GM11168 (cell line): ENCODE measurements around the gene ST7.
"Not testable (repeated sequence)": the region's sequence is repeated elsewhere in the genome, so short reads cannot be mapped to it uniquely, and the experiment has no call there.

Experiments
- in situ Hi-C: fragments of 300-500 bp; cut with MboI; formaldehyde crosslinking; loops from one replicate; pipeline ENCODE4 v1.12.0; 2022; ENCODE audit warnings: low sequenced_read_pairs; ENCODE audit not compliant: unreplicated experiment

Gene ST7

GRCh38 chr7:116971153-116971552 is 17.9 kb downstream of the ST7 start:
- in situ Hi-C loops, result not testable (repeated sequence)

GRCh38 chr7:116971869-116972268 is 18.6 kb downstream of the ST7 start:
- in situ Hi-C loops, result no loop called here

- in situ Hi-C loops, result not testable (repeated sequence)
These were observed 21.7 kb downstream of the ST7 start for GRCh38 chr7:116975024-116975423.

GRCh38 chr7:116977172-116977571 is 23.9 kb downstream of the ST7 start:
- in situ Hi-C loops, result no loop called here

- in situ Hi-C loops, result no loop called here
These were observed 24.7 kb downstream of the ST7 start for GRCh38 chr7:116978006-116978405.

GRCh38 chr7:116979430-116979829 is 26.1 kb downstream of the ST7 start:
- in situ Hi-C loops, result no loop called here

GRCh38 chr7:116980354-116980753 is 27.1 kb downstream of the ST7 start:
- in situ Hi-C loops, result loop anchor here (10.0 kb wide), 1 partner anchor 144 kb away; no protein-coding TSS in a partner anchor

GRCh38 chr7:116981939-116982338 is 28.6 kb downstream of the ST7 start:
- in situ Hi-C loops, result loop anchor here (10.0 kb wide), 1 partner anchor 143 kb away; no protein-coding TSS in a partner anchor

- in situ Hi-C loops, result loop anchor here (10.0 kb wide), 1 partner anchor 140 kb away; no protein-coding TSS in a partner anchor
These were observed 31.2 kb downstream of the ST7 start for GRCh38 chr7:116984511-116984910.

- in situ Hi-C loops, result loop anchor here (10.0 kb wide), 1 partner anchor 140 kb away; no protein-coding TSS in a partner anchor
These were observed 31.6 kb downstream of the ST7 start for GRCh38 chr7:116984917-116985316.

- in situ Hi-C loops, result loop anchor here (10.0 kb wide), 1 partner anchor 139 kb away; no protein-coding TSS in a partner anchor
These were observed 32.3 kb downstream of the ST7 start for GRCh38 chr7:116985575-116985974.

GRCh38 chr7:116986611-116987565 is 33.6 kb downstream of the ST7 start:
- in situ Hi-C loops, result loop anchor here (10.0 kb wide), 1 partner anchor 138 kb away; no protein-coding TSS in a partner anchor

- in situ Hi-C loops, result loop anchor here (10.0 kb wide), 1 partner anchor 136 kb away; no protein-coding TSS in a partner anchor
These were observed 35.2 kb downstream of the ST7 start for GRCh38 chr7:116988363-116988989.

GRCh38 chr7:116990056-116990455 is 36.8 kb downstream of the ST7 start:
- in situ Hi-C loops, result no loop called here

- in situ Hi-C loops, result no loop called here
These were observed 37.9 kb downstream of the ST7 start for GRCh38 chr7:116991233-116991632.

GRCh38 chr7:116994611-116995010 is 41.3 kb downstream of the ST7 start:
- in situ Hi-C loops, result no loop called here

- in situ Hi-C loops, result no loop called here
These were observed 44.7 kb downstream of the ST7 start for GRCh38 chr7:116997972-116998371.

GRCh38 chr7:116998567-116999175 is 45.4 kb downstream of the ST7 start:
- in situ Hi-C loops, result no loop called here

- in situ Hi-C loops, result no loop called here
These were observed 46.0 kb downstream of the ST7 start for GRCh38 chr7:116999311-116999710.

GRCh38 chr7:117001283-117001682 is 48.0 kb downstream of the ST7 start:
- in situ Hi-C loops, result no loop called here

GRCh38 chr7:117004899-117005298 is 51.6 kb downstream of the ST7 start:
- in situ Hi-C loops, result no loop called here
